ENCODE results near the gene C2CD4C.
A peak's percentile ranks its signal among the peaks of the same experiment; 100 is the strongest.
"Not testable (repeated sequence)": the region's sequence is repeated elsewhere in the genome, so short reads cannot be mapped to it uniquely, and the experiment has no call there.

The C2CD4C gene

GRCh38 chr19:383922-384798 is 24.8 kb downstream of the C2CD4C start:
- TF ChIP-seq Cebpa-rat (IDR thresholded peaks at IDR 0.05), result no peak
- H3K4me1 ChIP-seq, result peaks cover 20% of the 10 kb centered on the region
- no peak overlapping the region for H3K9ac ChIP-seq
- peak overlapping the region; percentile 66 for H3K27ac ChIP-seq
- no peaks in the 10 kb centered on the region for H4K20me1 ChIP-seq
- H3K36me3 ChIP-seq, result no peaks in the 10 kb centered on the region
- peak overlapping the region; percentile 40 for H3K4me2 ChIP-seq
- H3K27me3 ChIP-seq, result no peaks in the 10 kb centered on the region
- H3K4me3 ChIP-seq, result peak overlapping the region; percentile 54
- peaks cover 85% of the 10 kb centered on the region for H3K9me3 ChIP-seq

GRCh38 chr19:383040-383439 is 25.9 kb downstream of the C2CD4C start:
- Histone ChIP-seq H3K9me3 (peaks cover 85% of the 10 kb centered on the region), H3K4me2 (peak overlapping the region; percentile 40), H3K36me3 (no peaks in the 10 kb centered on the region), H3K4me1 (peaks cover 20% of the 10 kb centered on the region), H3K4me3 (peak overlapping the region; percentile 54), H3K27ac (peak overlapping the region; percentile 70), H4K20me1 (no peaks in the 10 kb centered on the region), H3K27me3 (no peaks in the 10 kb centered on the region), H3K9ac (no peak overlapping the region)
- TF ChIP-seq Cebpa-rat (IDR thresholded peaks at IDR 0.05), result no peak

GRCh38 chr19:382578-382977 is 26.4 kb downstream of the C2CD4C start:
- not testable (repeated sequence) for H3K9ac ChIP-seq, H3K36me3 ChIP-seq, H3K27me3 ChIP-seq, H4K20me1 ChIP-seq
- Histone ChIP-seq H3K4me3 (peak overlapping the region; percentile 54), H3K4me1 (peaks cover 20% of the 10 kb centered on the region), H3K4me2 (peak overlapping the region; percentile 40; the same call in 1 of the 2 replicates), H3K27ac (peak overlapping the region; percentile 70), H3K9me3 (peaks cover 85% of the 10 kb centered on the region)

- H3K9me3 ChIP-seq, result peaks cover 81% of the 10 kb centered on the region
- H3K27me3 ChIP-seq, H3K9ac ChIP-seq, H3K4me3 ChIP-seq, H3K36me3 ChIP-seq, H4K20me1 ChIP-seq, H3K4me2 ChIP-seq: not testable (repeated sequence)
- H3K4me1 ChIP-seq, result peaks cover 20% of the 10 kb centered on the region
- H3K27ac ChIP-seq, result peak overlapping the region; percentile 68; the same call in 1 of the 2 replicates
Observed at GRCh38 chr19:381901-382300, 27.0 kb downstream of the C2CD4C start.

GRCh38 chr19:380618-381219 is 28.2 kb downstream of the C2CD4C start:
- H3K27ac ChIP-seq, H3K4me3 ChIP-seq, H4K20me1 ChIP-seq: not testable (repeated sequence)

GRCh38 chr19:379796-380195 is 29.2 kb downstream of the C2CD4C start:
- no peak overlapping the region for H3K9ac ChIP-seq
- H4K20me1 ChIP-seq, result no peaks in the 10 kb centered on the region
- TF ChIP-seq Cebpa-rat (IDR thresholded peaks at IDR 0.05), result no peak
- H3K4me1 ChIP-seq, result peaks cover 20% of the 10 kb centered on the region
- H3K27me3 ChIP-seq, result no peaks in the 10 kb centered on the region
- no peaks in the 10 kb centered on the region for H3K36me3 ChIP-seq
- no peak overlapping the region for H3K4me2 ChIP-seq
- no peak overlapping the region for H3K27ac ChIP-seq
- peak overlapping the region; percentile 28; the same call in 1 of the 2 replicates for H3K4me3 ChIP-seq
- H3K9me3 ChIP-seq, result peaks cover 66% of the 10 kb centered on the region

More at GRCh38 chr19:380618-381219, 28.2 kb downstream of the C2CD4C start:
- H3K27me3 ChIP-seq, H3K4me2 ChIP-seq, H3K9ac ChIP-seq, H3K36me3 ChIP-seq: not testable (repeated sequence)
- H3K4me1 ChIP-seq, result peaks cover 20% of the 10 kb centered on the region
- peaks cover 75% of the 10 kb centered on the region for H3K9me3 ChIP-seq

- Histone ChIP-seq H3K4me1 (peaks cover 10% of the 10 kb centered on the region), H3K4me3 (0 out of 2 replicates have a peak overlapping the region, but pooled peaks have one; percentile 28)
- no peak for TF ChIP-seq Cebpa-rat (IDR thresholded peaks at IDR 0.05)
Observed at GRCh38 chr19:378706-379105, 30.2 kb downstream of the C2CD4C start.

GRCh38 chr19:377801-378581 is 31.0 kb downstream of the C2CD4C start:
- Histone ChIP-seq H4K20me1 (no peaks in the 10 kb centered on the region), H3K9me3 (peaks cover 48% of the 10 kb centered on the region), H3K27me3 (no peaks in the 10 kb centered on the region), H3K9ac (no peak overlapping the region), H3K36me3 (no peaks in the 10 kb centered on the region), H3K4me1 (peaks cover 3% of the 10 kb centered on the region), H3K4me3 (no peak overlapping the region), H3K27ac (no peak overlapping the region), H3K4me2 (no peak overlapping the region)
- TF ChIP-seq Cebpa-rat (IDR thresholded peaks at IDR 0.05), result no peak

More at GRCh38 chr19:378706-379105, 30.2 kb downstream of the C2CD4C start:
- Histone ChIP-seq H4K20me1 (no peaks in the 10 kb centered on the region), H3K27ac (no peak overlapping the region), H3K9ac (no peak overlapping the region), H3K4me2 (no peak overlapping the region), H3K9me3 (peaks cover 55% of the 10 kb centered on the region), H3K36me3 (no peaks in the 10 kb centered on the region), H3K27me3 (no peaks in the 10 kb centered on the region)

- Histone ChIP-seq H3K27me3 (no peaks in the 10 kb centered on the region), H3K9me3 (peaks cover 33% of the 10 kb centered on the region), H3K9ac (no peak overlapping the region), H4K20me1 (no peaks in the 10 kb centered on the region), H3K4me2 (no peak overlapping the region), H3K36me3 (no peaks in the 10 kb centered on the region), H3K4me3 (no peak overlapping the region), H3K27ac (no peak overlapping the region), H3K4me1 (no peaks in the 10 kb centered on the region)
- no peak for TF ChIP-seq Cebpa-rat (IDR thresholded peaks at IDR 0.05)
Observed at GRCh38 chr19:376111-376470, 32.9 kb downstream of the C2CD4C start.

All from BLaER1 (cell line).